Activated CD4-positive, alpha-beta T cell treated with anti-CD3 and anti-CD28 coated beads, Interleukin-2, amount 50 U/mL, for 4 hours (primary cell): ENCODE data around the gene C9orf43.
"Not testable (repeated sequence)": the region's sequence is repeated elsewhere in the genome, so short reads cannot be mapped to it uniquely, and the experiment has no call there.

Experiments used
- DNase-seq, 2 experiments: peaks; one replicate each; pipeline ENCODE4 v3.0.0-alpha.2; 2020

Gene C9orf43

DNA sequence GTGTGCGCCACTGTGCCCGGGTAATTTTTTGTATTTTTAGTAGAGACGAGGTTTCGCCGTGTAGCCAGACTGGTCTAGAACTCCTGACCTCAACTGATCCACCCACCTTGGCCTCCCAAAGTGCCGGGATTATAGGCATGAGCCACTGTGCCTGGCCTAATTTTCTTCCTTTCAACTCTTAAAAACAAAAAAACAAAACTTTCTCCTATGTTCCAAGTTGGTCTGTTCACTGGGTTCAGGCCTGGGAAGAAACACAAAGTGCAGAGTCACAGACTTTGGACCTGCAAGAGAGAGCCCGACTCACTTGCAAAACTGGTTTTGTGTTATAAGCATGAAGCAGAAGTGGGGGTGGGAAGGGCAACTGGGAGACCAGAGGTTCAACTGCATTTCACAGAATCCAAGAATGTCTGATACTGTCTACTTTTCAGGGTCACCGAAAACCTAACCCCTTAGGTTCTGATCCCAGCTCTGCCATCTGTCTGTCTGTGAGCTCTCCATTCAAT is 28.6 kb upstream of the C9orf43 start:
- no peak for DNase-seq

DNA sequence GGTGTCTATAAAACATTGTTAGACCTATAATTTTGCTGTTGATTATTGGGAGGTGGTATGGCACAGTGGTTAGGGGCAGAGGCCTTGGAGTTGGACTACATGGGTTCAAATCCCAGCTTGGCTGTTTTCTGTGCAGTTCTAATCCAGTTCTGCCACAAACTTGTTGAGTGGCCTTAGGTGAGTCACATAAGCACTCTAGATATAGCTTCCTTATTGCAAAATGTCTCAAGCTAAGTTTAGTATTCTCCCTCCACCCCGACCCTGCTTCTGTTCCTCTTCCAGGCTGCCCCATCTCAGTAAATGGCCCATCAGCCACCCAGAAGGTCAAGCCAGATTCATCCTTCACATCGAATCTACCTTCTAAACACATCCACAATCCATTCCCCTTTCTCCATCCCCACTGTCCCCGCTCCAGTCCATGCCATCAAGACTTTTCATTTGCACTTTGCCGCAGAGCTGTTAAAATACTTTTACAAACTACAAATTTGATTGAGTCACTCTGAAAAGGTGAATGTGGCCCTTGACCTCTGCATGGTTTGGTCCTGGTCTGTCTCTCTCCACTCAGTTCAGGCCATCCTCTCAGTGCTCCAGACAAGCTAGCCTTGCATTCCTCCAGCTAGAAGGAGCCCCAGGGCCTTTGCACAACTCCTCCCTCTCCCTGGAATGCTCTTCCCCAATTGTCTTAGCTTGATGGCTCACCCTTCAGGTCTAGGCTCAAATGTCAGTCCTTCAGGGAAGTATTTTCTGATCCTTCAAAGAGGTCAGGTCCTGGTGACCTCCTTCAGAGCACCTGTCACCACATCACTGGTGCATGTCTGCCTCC is 23.8 kb upstream of the C9orf43 start:
- no peak for DNase-seq

DNA sequence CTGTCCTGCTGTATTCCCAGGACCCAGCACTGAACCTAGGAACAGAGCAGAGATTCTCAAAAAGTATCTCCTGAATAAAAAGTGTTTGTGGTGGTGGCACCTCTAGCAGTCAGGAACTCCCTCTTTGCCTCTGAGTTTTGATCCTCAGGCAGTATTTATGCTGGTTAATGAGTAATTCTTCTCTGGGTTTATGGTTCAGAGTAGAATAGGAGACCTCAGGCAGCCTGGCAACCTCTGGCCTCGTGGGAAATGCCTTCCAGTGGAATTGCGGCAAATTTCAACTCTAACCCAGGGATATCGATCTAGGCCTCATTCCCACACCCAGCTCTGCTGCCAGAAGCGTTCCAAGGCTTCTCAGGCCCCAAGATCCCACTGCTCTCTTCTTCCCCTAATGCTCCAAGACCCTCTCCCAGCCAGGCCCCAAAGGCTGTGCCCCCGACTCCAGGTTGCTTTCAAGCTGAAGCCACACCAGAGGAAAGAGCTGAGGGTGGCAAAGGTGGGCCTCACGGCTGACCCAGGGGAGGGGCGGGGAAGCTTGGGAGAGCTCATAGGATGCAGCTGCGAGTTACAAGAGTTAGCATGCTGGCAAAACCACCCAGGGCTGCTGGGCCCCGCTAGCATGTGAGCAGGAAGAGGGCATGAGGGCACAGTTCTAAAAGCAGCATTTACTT is 22.9 kb upstream of the C9orf43 start:
- no peak for DNase-seq

DNA sequence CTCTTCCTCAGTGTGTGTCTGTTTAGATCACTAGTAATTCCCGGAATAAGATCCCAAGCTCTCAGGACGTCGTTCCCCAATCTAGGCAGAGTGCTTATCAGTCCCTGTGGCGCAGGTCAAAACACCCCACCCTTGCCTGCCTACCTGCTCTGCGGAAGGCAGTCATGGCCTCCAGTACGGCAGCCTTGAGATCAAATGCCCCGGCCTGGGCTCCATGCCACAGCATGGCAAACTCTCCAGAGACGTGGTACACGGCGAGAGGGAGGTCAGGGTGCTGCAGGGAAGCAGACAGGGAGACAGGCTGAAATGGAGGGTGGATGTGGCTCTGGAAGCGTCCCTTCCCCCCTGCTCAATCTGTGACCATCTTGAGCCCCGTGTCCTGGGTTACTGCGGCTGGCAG is 21.7 kb upstream of the C9orf43 start:
- DNase-seq: no peak

DNA sequence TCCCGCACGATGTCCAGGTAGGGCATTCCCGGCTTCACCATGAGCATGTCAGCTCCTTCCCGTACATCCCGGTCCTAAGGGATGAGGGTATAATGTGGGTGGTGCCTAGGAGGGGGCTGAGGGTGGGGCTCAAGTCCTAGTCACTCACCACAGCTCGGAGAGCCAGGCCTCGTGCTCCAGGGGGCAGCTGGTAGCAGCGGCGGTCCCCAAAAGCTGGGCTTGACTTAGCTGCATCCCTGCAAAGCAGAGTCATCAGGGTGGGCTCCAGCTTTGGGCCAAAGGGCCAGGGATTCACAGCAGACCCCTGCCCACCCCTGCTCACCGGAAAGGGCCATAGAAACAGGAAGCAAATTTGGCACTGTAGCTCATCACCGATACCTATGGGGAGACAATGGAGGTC is 21.1 kb upstream of the C9orf43 start:
- no peak for DNase-seq

DNA sequence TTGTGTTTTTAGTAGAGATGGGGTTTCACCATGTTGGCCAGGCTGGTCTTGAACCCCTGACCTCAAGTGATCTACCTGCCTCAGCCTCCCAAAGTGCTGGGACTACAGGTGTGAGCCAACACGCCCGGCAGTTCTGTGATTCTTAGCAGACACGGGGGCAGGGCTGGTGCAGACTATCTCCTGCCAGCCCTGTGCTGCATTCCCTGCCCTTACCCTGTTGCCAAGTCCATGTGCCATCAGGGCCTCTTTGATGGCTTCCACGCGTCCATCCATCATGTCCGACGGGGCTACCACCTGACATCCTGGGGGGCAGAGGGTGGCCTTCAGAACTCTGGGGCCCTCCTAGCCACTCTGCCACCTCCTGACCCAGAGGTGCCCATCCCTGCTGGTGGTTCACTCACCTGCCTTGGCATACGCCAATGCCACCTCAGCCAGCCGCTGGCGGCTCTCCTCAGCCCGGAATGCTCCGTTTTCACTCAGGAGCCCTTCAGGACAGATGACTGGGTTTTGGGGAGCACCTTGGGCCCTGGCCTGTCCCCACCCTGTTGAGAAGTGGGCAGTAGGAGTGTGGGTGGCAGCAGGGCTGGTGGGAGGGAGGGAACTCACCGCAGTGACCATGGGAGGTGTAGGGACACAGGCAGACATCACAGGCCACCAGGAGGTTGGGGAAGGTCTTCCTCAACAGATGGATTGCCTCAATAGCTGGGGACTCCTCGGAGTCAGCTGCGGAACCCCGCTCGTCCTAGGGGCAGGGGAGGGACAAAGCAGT is 20.2 kb upstream of the C9orf43 start:
- DNase-seq: no peak

DNA sequence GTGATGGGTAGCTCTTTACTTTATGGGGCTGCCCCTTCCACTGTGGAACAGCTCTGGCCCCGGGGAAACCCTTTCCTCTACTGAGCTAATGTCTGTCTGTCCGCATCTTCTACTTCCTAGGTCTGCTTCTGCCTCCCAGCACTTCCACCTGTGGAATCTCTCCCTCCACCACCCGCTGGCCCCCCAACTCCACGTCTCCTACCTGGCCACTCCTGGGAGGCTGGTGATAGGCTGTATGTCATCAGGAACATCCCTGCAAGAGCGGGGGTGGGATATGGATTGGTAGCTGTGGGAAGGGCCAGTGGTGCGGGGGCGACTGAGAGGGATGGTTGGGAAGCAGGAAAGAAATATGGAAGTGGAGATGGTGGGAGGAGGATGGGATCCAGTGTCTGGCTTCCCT is 18.6 kb upstream of the C9orf43 start:
- no peak for DNase-seq

DNA sequence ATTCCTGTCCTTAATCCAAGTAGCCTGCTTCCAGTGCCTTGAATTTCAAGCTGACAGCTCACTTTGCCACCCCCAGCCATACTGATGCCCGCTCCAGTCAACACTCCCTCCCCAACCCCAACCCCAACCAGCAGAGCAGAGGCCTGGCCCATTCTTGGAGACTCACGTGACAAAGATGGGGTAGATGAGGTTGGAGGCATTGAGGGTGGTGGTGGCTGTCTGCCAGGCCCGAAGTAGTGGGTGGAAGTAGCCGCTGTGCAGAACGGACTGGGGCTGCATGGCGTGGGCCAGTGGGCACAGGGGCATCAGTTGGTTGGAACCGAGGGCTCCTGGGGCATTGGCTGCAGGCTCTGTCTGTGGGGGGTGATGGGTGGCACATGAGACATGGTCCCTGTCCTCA is 17.3 kb upstream of the C9orf43 start:
- no peak for DNase-seq

DNA sequence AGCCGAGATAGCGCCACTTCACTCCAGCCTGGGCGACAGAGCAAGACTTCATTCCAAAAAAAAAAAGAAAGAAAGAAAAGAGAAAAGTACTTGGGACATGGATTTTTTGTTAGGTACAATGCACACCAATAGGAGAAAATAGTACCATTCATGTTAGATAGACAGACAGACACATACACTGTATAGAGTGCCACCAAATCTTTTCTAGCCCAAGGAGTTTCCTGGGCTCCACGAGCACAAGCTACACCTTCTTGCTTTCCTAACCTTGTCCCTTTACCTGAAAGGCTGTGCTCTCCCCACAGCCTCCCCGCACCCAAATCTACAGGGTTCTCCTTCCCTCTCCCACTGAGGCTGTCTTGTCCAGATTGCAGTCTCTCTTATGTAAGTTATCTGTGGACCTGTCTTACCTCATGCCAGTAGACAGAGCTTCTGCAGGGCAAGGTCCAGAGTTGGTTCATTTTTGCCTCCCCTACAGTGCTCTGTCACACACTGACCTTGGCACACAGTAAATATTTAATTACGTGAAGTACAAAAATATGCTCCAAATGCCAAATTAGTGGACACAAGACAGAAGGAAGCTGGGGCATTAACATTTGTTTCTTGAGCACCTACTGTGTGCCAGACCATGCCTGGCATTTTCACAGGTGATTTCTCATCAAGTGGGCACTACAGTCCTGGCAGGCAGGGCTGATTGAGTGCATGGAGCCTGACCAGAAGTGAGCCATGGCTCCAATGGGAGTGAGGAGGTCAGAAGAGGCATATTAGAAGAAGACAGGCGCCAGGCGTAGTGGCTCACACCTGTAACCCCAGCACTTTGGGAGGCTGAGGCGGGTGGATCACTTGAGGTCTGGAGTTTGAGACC is 15.3 kb upstream of the C9orf43 start:
- no peak for DNase-seq

DNA sequence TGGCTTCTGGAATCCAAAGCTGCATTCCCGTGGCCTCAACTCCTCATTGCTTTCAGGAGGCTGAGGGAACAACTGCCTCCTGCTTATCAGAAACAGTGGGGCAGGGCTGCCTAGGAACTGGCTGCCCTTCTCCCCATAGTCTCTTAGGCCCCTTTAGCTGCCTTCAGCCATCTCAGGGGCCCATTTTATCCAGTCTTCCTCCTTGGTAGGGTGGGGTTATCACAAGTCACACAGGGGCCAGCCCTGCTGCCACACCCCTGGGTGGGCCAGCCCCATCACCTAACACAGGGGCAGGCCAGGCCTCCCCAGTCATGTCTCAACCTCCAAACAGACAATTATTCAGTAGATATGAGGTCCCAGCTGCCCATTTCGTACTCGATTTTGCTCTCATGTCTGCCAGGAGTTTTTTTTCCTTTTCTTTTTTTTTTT is 13.3 kb upstream of the C9orf43 start:
- no peak for DNase-seq

DNA sequence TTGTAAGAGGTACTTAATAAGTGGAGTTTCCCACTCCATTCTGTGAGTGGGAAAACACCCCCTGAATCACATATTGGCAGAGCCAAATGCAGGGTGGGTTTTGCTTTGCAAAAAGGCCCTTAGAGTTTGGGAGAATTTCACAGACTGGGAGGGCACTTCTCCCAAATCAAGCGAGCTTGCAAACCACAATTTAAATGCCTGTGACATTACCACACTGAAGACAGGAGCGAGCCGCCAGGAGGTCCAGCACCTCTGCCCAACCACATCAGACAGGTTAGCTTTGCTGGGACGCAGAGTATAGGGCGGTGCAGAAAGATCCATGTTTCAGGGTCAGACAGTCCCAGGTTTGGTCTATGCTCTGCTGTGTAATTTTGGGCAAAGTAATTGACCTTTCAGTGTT is 11.8 kb upstream of the C9orf43 start:
- DNase-seq: no peak

DNA sequence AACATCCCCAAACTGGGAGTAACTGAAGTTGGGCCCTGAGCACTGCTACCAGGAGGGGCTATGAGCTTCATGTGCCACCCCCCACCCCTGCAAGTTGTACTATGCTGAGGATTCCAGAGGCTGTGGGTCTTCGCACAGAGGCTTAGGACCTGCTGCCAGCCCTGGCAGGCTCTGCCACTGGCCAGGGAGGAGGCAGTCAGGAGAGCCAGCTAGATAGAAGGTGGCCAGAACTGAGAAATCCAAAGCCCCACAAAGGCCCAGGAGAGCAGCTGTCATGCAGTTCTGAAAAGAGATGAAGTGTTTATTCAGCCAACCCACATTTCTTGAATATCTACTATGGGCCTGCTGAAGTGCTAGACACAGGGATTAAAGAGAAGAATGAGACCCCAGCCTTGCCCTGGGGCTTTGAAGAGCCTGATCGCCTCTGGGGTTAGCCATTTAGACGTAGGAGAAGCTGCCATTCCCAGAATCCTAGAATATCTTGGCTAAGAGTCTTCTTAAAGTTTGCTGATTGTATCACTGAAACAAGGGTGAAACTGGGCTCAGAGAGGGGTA is 10.8 kb upstream of the C9orf43 start:
- no peak for DNase-seq

DNA sequence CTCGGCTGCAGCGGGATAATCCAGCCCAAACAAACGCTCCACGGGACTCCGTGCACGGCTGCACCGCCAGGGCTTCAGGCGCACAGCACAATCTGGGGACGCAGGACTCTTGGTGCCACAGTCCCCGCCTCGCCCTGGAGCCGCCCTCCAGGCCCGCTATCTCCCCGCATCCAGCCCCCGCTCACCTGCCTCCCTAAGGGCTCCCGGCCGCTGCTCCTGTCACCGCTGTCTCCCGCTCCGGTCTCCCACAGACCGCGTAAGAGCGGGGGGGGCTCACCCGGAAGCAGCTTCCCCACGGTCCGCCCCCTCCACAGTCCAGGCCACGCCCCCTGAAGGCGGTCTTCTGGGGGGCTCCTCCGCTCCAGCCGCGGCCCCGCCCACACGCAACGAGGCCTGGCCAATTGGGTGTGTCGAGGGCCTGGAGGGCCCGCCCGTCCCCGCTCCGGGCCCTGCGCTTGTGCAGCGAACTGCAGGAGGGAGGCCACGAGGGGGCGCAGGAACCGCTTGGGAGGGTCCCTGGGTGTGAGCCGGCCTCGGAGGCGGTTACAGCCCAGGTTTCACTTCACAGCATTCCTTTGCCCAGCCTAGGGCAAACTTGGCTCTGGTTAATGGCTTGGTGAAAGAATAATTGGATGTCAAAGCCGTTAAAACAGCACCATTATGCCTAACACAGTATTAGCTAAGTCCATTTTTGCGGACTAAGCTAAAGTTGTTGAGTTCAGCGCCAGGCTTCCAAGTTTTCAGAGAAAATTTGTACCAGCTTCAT is 9.3 kb upstream of the C9orf43 start, which contains the start of gene ALAD:
ALAD (minus strand) TSS at position 258 of the 766 bp plus-strand sequence. CDS start 7,725 bp downstream, outside the sequence.
- peak; percentile 99 for DNase-seq

DNA sequence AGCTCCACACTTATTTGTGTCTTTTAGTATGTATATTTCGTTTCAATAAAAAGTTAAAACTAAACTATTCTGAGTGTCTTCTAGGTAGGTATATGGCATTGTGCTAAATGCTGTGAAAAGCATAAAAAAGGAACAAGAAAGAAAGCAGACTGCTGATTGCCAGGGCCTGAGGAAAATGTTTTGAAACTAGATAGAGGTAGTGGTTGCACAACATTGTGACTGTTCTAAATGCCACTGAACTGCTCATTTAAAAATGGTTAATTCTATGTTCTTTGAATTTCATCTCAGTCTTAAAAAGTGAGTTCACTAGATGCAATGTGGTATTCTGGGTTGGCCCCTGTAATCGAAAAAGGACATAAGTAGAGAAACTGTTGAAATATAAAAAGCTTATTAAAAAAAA is 6.9 kb upstream of the C9orf43 start:
- DNase-seq: no peak

DNA sequence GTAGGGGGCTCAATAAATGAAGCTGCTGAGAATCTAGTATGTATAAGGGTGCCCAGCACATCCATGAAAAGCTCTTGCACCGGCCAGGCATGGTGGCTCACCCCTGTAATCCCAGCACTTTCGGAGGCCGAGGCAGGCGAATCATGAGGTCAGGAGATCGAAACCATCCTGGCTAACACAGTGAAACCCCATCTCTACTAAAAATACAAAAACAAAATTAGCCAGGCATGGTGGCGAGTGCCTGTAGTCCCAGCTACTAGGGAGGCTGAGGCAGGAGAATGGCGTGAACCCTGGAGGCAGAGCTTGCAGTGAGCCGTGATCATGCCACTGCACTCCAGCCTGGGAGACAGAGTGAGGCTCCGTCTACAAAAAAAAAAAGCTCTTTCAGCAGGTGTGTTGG is 4.2 kb upstream of the C9orf43 start:
- not testable (repeated sequence) for DNase-seq

DNA sequence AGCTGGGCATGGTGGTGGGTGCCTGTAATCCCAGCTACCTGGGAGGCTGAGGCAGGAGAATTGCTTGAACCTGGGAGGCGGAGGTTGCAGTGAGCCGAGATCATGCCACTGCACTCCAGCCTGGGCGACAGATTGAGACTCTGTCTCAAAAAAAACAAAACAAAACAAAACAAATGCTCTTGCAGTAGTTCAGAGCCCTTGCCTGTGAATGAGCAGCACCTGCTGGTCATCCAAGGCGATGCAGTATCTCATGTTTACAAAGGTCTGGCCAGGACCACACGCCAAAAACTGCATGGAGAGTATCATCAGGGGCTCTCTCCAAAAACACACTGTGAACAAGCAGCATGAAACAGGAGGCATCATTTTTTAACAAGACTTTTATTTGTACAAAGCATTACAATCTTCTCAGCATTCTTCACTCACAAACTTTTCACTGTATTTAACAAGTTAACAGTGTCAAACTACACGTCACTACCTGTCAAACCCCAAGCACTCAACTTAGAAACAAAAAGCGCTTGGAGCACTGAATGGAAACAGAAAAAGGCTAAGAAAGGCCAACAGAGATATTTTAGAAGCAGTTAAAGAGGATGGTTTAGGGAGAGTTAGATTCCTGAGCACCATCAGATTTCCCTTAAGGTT is 3.6 kb upstream of the C9orf43 start:
- DNase-seq: peak; percentile 44 to 53

DNA sequence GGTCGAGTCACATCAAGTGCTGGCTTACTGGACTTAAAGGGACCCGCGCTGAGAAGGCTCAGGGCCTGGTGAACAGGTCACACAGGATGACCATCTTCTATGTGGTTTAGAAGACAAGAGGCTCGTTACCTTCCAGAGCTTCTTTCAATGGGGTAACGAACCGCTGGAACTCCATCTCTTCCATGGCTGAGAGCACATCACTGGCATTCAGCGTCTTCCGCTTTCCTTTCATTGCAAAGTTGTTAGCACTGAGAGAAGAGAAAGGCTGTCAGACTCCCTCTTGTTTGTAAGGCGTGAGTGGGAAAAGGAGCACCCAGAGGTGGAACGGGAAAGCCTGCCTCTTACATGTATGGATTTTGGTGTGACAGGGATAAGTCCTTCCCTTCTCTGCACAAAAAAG is 1.1 kb upstream of the C9orf43 start:
- DNase-seq: no peak

DNA sequence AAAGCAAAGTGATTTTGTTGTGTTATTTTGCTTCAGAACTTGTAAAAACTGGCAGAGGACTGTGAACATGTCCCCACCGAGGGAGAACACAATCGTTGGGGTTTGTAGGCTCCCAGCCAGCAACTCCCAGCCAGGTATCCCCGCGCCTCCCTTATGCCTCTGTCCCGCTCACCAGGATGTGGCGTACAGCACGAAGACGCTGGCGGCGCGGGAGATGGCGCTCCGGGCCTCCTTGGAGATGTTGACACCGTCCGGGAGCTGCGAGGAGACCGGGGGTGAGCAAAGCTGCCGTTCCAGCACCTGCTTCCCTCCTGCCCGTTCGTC is 702 bp upstream of the C9orf43 start:
- DNase-seq: no peak

DNA sequence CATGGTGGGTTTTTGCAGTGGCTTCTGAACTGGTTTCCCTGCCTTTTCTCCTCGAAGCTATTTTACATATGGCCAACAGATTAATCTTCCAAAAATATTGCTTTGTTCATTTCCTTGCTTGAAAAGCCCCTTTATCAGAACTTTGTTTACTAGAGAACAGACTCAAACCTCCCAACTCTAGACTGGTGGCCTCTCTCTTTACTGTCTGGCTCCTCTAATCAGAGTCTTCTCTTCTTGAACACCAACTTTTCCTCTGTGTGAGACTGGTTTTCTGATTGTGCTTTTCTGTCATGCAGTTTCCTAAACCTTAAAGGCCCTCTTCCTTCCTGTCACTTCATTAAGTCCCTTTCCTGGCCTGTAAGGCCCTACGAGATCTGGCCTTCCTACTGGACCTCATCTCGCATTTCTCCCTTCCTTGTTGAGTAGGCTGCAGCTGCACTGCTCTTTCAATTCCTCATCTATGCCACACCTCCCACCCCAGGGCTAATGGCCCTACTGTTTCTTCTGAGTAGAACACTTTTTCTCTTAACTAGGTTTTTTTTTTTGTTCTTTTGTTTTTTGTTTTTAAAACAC is 5.7 kb downstream of the C9orf43 start:
- no peak for DNase-seq

DNA sequence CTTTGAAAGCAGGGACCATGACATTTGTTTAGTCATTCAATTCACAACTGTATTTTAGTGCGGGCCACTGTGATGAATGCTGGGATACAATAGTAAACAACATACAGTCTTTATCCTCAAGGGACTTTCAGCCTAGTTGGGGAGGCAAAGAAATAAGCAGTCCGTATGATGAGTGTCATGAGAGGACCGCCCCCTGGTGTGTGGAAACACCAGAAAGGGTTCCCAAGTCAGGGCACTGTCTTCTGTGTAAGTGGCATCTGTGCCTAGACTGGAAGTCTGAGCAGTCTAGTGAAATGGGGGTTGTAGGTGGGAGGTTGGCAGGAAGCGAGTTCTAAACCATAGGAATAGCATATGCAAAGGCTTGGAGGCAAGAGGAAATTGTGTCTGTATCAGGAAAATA is 6.8 kb downstream of the C9orf43 start:
- no peak for DNase-seq

DNA sequence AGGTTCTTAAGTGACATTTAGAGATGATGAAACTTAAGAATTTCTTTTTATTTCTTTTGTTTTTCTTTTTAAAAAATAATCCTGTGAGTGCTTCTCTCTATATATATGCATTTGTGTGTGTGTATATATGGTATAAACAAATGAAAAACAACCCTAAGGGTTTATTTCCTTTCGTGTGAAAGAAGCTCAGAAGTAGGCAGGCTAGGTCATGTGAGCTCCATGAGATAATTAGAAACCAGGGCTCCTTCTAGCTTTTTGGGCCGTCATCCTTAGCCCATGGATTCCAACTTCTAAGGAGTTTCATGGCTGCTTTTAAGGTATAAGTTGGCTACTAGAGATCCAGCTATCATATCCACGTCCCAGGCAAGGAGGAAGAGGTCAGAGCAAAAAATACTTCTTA is 11.2 kb downstream of the C9orf43 start:
- no peak for DNase-seq
